Stimulated activated CD8-positive, alpha-beta memory T cell treated with anti-CD3 and anti-CD28 coated beads, Interleukin-12 subunit alpha, Interleukin-12 subunit beta, amount 100 ng/mL, for 24 hours (primary cell): ENCODE measurements around the gene RGL3.
"Not testable (repeated sequence)": the region's sequence is repeated elsewhere in the genome, so short reads cannot be mapped to it uniquely, and the experiment has no call there.

Source experiments
- DNase-seq: peaks from one replicate; pipeline ENCODE4 v3.0.0-alpha.2; 2020; ENCODE audit errors: extremely low read depth

RGL3 gene

DNA sequence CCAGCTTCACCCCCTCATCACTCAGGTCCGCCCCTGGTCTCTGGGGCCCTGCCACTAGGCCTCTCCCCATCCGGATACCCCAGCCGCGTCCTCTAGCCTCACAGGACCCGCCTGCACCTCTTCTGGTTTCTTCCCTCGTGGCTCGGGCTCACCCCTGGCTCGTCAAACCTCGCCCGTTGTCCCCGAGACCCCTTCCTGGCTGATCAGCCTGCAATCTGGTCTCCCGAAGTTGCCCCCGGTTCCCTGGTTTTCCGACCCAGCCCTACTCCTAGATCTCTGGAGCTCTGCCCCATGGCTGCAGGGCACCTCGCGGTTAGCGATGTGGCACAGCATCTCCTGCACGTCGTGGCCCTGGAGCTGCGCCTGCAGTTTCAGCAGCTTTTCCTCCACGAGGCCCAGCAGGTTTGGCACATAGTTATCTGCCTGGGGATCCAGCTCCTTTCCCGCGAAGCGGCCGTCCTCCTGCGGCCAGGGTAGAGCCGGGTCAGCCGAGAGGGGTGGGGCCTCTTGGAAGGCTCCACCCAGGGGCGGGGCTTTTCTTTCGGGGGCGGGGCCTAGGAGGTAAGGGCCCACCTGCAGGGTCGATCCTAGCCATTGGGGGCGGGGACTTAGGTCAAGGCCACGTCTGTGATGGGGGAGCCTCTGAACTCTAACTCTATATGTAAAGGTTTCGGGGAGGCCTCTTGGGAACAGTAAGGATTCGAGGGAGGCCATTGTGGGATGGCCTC lies 2.4 kb upstream of the RGL3 start:
- DNase-seq: no peak

- DNase-seq: no peak
These were observed 1.6 kb upstream of the RGL3 start for GRCh38 chr19:11420429-11421370.

DNA sequence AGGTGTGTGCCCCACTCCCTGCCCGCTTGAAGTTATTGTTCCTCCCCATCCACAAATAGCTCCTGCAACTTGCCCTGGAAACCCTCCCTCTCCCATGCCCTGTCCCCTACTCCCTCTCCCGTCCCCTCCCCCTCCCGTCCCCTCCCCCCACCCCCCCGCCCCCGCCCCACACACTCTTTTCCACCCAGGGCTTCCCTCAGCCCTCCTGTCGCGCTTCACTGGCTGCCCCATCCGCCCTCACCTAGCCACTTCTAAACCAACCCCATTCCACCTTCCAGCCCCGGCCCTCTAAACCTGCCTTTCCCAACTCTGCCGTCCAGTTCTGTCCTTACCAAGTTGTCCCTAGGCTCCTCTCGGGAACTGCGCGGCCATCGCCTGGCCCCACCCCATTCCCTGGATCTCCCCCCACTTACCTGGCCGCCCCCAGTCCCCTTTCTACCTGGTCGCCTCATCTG lies 993 bp downstream of the RGL3 start:
- DNase-seq: no peak

GRCh38 chr19:11416346-11417052 lies 2.6 kb downstream of the RGL3 start:
- DNase-seq: no peak

DNA sequence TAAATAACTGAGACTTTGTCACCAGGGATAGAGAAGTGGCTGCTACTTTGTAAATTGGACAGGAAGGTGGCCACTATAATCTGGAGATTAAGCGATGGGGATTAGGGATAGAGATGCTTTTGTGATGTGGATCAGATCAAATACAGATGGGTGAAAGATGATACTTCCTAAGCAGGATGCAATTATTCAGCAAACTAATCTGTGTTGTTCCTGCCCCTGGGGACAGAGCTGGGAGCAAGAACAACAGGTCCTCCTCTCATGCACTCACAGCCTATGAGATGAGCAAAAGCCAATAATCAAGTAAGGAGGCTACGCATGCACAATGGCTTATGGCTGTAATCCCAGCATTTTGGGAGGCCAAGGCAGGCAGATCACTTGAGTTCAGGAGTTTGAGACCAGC lies 4.6 kb downstream of the RGL3 start:
- DNase-seq: no peak

GRCh38 chr19:11410682-11411081 lies 8.4 kb downstream of the RGL3 start:
- no peak for DNase-seq

DNA sequence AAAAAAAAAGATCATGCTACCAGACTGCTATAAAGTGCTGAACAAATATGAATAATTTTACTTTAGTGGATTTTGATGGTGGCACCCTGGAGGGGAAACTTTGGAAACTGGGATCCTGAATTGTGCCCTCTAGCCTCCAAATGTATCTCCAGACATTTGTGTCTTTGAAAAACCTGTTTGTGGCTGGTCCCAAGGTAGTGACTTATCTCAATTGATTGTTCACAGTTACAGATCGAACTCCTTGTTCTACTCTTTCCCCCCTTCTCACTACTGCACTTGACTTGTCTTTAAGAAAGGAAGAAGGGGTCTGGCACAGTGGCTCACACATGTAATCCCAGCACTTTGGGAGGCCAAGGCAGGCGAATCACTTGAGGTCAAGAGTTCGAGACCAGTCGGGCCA lies 10.5 kb downstream of the RGL3 start:
- no peak for DNase-seq

GRCh38 chr19:11406703-11407236 lies 12.3 kb downstream of the RGL3 start:
- not testable (repeated sequence) for DNase-seq

- DNase-seq: no peak
These were observed 13.1 kb downstream of the RGL3 start for GRCh38 chr19:11405846-11406643.

DNA sequence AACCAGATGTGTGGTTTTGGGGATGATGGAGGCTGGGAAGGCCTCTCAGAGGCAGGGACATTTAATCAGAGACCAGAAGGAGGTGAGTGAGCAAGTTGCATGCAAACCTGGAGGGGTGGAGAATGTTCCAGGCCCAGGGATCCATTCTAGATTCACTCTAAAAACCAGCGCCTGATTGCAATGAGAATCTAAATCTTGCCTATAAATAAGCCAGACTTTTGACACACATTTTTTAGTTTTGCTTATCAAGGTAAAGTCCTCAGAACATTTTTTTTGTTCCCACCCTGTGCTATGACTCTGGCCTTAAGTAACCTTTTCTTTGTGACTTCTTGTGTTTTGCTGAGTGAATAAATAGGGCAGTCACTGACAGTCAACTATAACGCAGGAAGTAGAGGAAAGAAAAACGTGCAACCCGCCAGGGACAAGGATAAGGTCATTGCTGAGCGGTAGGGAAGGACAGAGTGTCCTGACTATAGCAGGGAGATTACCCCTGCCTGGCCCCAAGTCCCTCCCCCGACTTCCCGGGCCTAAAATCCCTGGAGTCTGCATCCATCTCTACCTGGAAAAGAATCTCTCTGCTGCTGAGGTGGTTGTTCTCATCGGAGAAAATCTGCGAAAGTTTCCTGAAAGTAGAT lies 14.4 kb downstream of the RGL3 start:
- no peak for DNase-seq

GRCh38 chr19:11401808-11402543 lies 17.1 kb downstream of the RGL3 start:
- no peak for DNase-seq

DNA sequence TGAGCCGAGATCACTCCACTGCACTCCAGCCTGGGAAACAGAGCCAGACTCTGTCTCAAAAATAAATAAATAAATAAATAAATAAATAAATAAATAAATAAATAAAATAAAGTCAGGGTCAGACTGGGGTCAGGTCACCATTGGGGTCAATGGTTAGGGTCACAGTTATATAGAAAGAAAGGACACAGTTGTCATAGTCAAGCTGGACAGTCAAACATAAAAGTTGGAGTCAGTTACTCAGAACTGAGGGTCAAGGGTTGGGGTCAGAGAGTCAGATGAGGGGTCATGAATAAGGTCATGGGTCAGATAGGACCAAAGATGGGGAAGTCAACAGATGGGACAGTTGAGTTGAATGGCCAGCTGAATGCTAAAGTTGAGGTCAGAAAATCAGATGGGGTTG lies 18.3 kb downstream of the RGL3 start:
- DNase-seq: no peak

DNA sequence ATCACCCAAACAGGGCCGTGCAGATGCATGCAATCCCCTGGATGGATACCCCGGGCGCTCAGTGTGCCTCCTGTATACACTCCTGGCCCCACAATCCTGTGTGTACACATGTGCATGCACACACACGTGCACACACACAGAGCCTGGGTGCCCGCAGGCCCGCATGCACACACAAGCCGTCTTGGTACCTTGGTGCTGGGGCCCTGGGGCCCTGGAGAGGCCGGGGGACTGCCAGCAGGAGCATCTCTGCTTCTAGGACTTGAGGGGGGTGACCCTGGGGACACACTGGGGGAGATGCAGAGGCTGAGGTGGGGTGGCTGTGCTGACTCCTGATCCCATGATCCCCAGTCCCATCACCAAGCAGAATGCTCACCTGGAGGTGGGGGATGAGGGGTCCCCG lies 19.4 kb downstream of the RGL3 start:
- DNase-seq: no peak

- no peak for DNase-seq
These were observed 22.0 kb downstream of the RGL3 start for GRCh38 chr19:11397089-11397610.

GRCh38 chr19:11390933-11391680 lies 28.0 kb downstream of the RGL3 start:
- DNase-seq: no peak

DNA sequence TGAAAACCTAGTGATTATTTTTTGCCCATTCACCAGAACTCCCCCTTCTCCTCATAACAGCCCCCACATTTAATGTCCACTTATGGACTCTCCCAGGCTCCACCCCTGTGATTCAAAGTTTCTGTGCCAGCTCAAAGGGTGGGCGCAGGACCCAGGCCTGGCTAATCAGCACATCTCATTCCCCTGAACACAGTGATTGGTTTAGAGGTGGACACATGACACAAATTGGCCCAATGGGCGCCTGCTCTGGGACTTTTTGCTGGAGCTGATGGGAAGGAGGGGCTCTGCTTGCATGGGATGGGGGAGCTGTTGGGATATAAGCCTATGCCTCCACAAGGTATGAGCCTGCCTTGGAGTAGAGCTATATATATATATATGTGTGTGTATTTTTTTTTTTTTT lies 28.8 kb downstream of the RGL3 start:
- DNase-seq: no peak

DNA sequence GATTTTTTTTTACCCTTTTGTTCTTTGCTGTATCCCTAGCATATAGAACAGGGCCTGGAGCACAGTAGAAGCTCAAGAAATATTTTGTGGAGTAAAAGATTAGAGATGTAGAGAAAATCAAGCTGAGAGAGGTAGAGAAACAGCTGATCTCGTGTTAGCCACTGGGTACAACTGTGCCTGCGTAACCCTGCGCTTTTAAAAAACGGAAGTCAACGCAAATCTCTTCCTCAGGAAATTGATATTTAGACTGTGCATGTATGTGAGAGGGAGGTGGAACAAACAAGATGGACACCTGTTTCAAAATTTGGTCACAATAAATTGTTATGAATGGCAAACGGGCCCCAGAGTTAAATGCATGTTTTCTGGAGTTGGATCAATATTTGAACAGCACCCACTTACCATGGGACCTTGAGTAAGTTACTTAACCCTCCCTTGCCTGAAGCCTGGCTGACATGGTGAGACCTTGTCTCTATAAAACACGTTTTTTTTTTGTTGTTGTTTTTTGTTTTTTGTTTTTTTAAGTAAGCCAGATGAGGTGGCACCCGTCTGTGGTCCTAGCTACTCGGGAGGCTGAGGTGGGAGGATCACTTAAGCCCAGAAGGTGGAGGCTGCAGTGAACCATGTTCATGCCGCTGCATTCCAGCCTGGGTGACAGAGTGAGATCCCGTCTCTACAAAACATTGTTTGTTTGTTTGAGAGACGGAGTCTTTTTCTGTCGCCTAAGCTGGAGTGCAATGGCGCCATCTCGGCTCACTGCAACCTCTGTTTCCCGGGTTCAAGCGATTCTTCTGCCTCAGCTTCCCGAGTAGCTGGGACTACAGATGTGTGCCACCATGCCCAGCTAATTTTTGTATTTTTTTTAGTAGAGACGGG lies 31.7 kb downstream of the RGL3 start:
- no peak for DNase-seq

DNA sequence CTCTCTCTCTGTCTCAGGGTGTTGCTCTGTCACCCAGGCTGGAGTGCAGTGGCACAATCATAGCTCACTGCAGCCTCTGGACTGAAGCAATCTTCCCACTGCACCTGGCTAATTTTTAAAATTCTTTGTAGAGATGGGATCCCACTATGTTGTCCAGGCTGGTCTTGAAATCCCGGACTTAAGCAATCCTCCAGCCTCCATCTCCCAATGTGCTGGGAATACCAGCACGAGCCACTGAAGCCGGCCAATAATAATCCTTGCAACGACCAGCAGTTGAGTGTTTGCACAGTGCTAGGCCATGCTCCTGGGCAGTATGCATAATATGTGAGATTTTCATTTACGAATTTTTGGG lies 34.4 kb downstream of the RGL3 start:
- DNase-seq: no peak
